ENCODE data around the gene L1CAM.
A peak's percentile ranks its signal among the peaks of the same experiment; 100 is the strongest.

L1CAM gene

GRCh38 chrX:153844509-153845082 lies 41.4 kb downstream of the L1CAM start:
- peaks cover 6 to 13% of the 10 kb centered on the region in 2 donors for H3K27me3 Mint-ChIP-seq
- H3K4me1 Mint-ChIP-seq: peaks cover 2 to 5% of the 10 kb centered on the region in 2 donors
- ATAC-seq (replicated peaks) (peak in 1 of 2 donors; percentile 39), DNase-seq (no peak)
- no peaks in the 10 kb centered on the region for H3K9me3 Mint-ChIP-seq
- H3K36me3 Mint-ChIP-seq: no peaks in the 10 kb centered on the region
- H3K27ac Mint-ChIP-seq: no peak overlapping the region
- H3K4me3 Mint-ChIP-seq: no peak overlapping the region

GRCh38 chrX:153836921-153837320 lies 49.1 kb downstream of the L1CAM start:
- peaks cover 10 to 20% of the 10 kb centered on the region in 2 donors for H3K27me3 Mint-ChIP-seq
- no peak overlapping the region for H3K27ac Mint-ChIP-seq
- H3K36me3 Mint-ChIP-seq: no peaks in the 10 kb centered on the region
- ATAC-seq (replicated peaks) (no peak), DNase-seq (no peak)
- no peaks in the 10 kb centered on the region for H3K9me3 Mint-ChIP-seq
- H3K4me1 Mint-ChIP-seq: no peaks in the 10 kb centered on the region
- H3K4me3 Mint-ChIP-seq: no peak overlapping the region

GRCh38 chrX:153832728-153833127 lies 53.2 kb downstream of the L1CAM start:
- no peak for DNase-seq
- Mint-ChIP-seq H3K36me3 (no peaks in the 10 kb centered on the region), H3K27ac (no peak overlapping the region), H3K27me3 (peaks cover 28 to 32% of the 10 kb centered on the region in 2 donors), H3K4me3 (no peak overlapping the region), H3K4me1 (peaks cover 0 to 3% of the 10 kb centered on the region in 2 donors), H3K9me3 (no peaks in the 10 kb centered on the region)
- ATAC-seq (replicated peaks): no peak

GRCh38 chrX:153831429-153832150 lies 54.4 kb downstream of the L1CAM start:
- Mint-ChIP-seq H3K4me3 (peak overlapping the region; percentile 8 to 15), H3K27ac (no peak overlapping the region), H3K27me3 (peaks cover 39 to 43% of the 10 kb centered on the region in 2 donors), H3K36me3 (no peaks in the 10 kb centered on the region), H3K9me3 (no peaks in the 10 kb centered on the region), H3K4me1 (peaks cover 0 to 3% of the 10 kb centered on the region in 2 donors)
- ATAC-seq (replicated peaks) (no peak), DNase-seq (no peak)

- Mint-ChIP-seq H3K4me3 (no peak overlapping the region), H3K9me3 (no peaks in the 10 kb centered on the region), H3K27me3 (peaks cover 40 to 43% of the 10 kb centered on the region in 2 donors), H3K4me1 (peaks cover 0 to 3% of the 10 kb centered on the region in 2 donors), H3K27ac (no peak overlapping the region), H3K36me3 (no peaks in the 10 kb centered on the region)
- peak in 1 of 2 donors; percentile 54 for ATAC-seq (replicated peaks)
- no peak for DNase-seq
Measured at GRCh38 chrX:153830640-153831428, 55.1 kb downstream of the L1CAM start.

- Mint-ChIP-seq H3K4me3 (peak within 1 kb of the TSS; percentile 60 to 73), H3K36me3 (no peaks in the 10 kb centered on the region), H3K9me3 (no peaks in the 10 kb centered on the region), H3K27ac (no peak within 1 kb of the TSS), H3K27me3 (peaks cover 48 to 51% of the 10 kb centered on the region in 2 donors), H3K4me1 (peaks cover 0 to 3% of the 10 kb centered on the region in 2 donors)
- DNase-seq (no peak), ATAC-seq (replicated peaks) (peak; percentile 36 to 41)
Measured at GRCh38 chrX:153829799-153830639, 56.0 kb downstream of the L1CAM start, which contains the start of gene PDZD4. Gene PDZD4 (minus strand): TSS chrX:153830544. CDS start chrX:153830298, 246 bp downstream.

GRCh38 chrX:153829549-153829798 lies 56.5 kb downstream of the L1CAM start:
- H3K4me3 Mint-ChIP-seq: peak overlapping the region; percentile 59 to 73
- peaks cover 49 to 53% of the 10 kb centered on the region in 2 donors for H3K27me3 Mint-ChIP-seq
- H3K9me3 Mint-ChIP-seq: no peaks in the 10 kb centered on the region
- DNase-seq: no peak
- H3K36me3 Mint-ChIP-seq: no peaks in the 10 kb centered on the region
- peaks cover 0 to 3% of the 10 kb centered on the region in 2 donors for H3K4me1 Mint-ChIP-seq
- no peak overlapping the region for H3K27ac Mint-ChIP-seq
- ATAC-seq (replicated peaks): no peak

GRCh38 chrX:153828723-153829548 lies 57.0 kb downstream of the L1CAM start:
- peak overlapping the region; percentile 59 to 73 for H3K4me3 Mint-ChIP-seq
- no peak for DNase-seq
- H3K27me3 Mint-ChIP-seq: peaks cover 51 to 52% of the 10 kb centered on the region in 2 donors
- H3K27ac Mint-ChIP-seq: peak overlapping the region; percentile 62
- H3K4me1 Mint-ChIP-seq: peaks cover 0 to 3% of the 10 kb centered on the region in 2 donors
- no peaks in the 10 kb centered on the region for H3K9me3 Mint-ChIP-seq
- H3K36me3 Mint-ChIP-seq: no peaks in the 10 kb centered on the region
- ATAC-seq (replicated peaks): peak; percentile 31 to 34

- H3K4me1 Mint-ChIP-seq: peaks cover 0 to 3% of the 10 kb centered on the region in 2 donors
- H3K36me3 Mint-ChIP-seq: no peaks in the 10 kb centered on the region
- peaks cover 57% of the 10 kb centered on the region in 2 donors for H3K27me3 Mint-ChIP-seq
- H3K27ac Mint-ChIP-seq: peak overlapping the region; percentile 62
- ATAC-seq (replicated peaks) (no peak), DNase-seq (no peak)
- no peak overlapping the region for H3K4me3 Mint-ChIP-seq
- no peaks in the 10 kb centered on the region for H3K9me3 Mint-ChIP-seq
Measured at GRCh38 chrX:153828308-153828707, 57.7 kb downstream of the L1CAM start.

GRCh38 chrX:153827903-153828302 lies 58.1 kb downstream of the L1CAM start:
- no peaks in the 10 kb centered on the region for H3K9me3 Mint-ChIP-seq
- H3K4me3 Mint-ChIP-seq: no peak overlapping the region
- no peak overlapping the region for H3K27ac Mint-ChIP-seq
- DNase-seq (no peak), ATAC-seq (replicated peaks) (no peak)
- peaks cover 0 to 3% of the 10 kb centered on the region in 2 donors for H3K4me1 Mint-ChIP-seq
- H3K27me3 Mint-ChIP-seq: peaks cover 57% of the 10 kb centered on the region in 2 donors
- no peaks in the 10 kb centered on the region for H3K36me3 Mint-ChIP-seq

GRCh38 chrX:153827016-153827415 lies 59.0 kb downstream of the L1CAM start:
- no peaks in the 10 kb centered on the region for H3K36me3 Mint-ChIP-seq
- DNase-seq (no peak), ATAC-seq (replicated peaks) (no peak)
- no peak overlapping the region for H3K27ac Mint-ChIP-seq
- H3K4me1 Mint-ChIP-seq: peaks cover 4 to 8% of the 10 kb centered on the region in 2 donors
- no peak overlapping the region for H3K4me3 Mint-ChIP-seq
- no peaks in the 10 kb centered on the region for H3K9me3 Mint-ChIP-seq
- H3K27me3 Mint-ChIP-seq: peaks cover 53 to 54% of the 10 kb centered on the region in 2 donors

GRCh38 chrX:153825042-153825441 lies 60.9 kb downstream of the L1CAM start:
- Mint-ChIP-seq H3K4me1 (peaks cover 9 to 10% of the 10 kb centered on the region in 2 donors), H3K9me3 (no peaks in the 10 kb centered on the region), H3K27me3 (peaks cover 42 to 44% of the 10 kb centered on the region in 2 donors), H3K4me3 (no peak overlapping the region), H3K36me3 (no peaks in the 10 kb centered on the region), H3K27ac (no peak overlapping the region)
- no peak for DNase-seq
- ATAC-seq (replicated peaks): no peak

- Mint-ChIP-seq H3K36me3 (no peaks in the 10 kb centered on the region), H3K4me3 (no peak overlapping the region), H3K27ac (no peak overlapping the region), H3K27me3 (peaks cover 47 to 50% of the 10 kb centered on the region in 2 donors), H3K4me1 (peaks cover 10 to 14% of the 10 kb centered on the region in 2 donors), H3K9me3 (no peaks in the 10 kb centered on the region)
- DNase-seq: no peak
- ATAC-seq (replicated peaks): no peak
Measured at GRCh38 chrX:153824348-153824747, 61.6 kb downstream of the L1CAM start.
